DOHH2 (cell line): ENCODE results near the gene COL5A1.
"Not testable (repeated sequence)": the region's sequence is repeated elsewhere in the genome, so short reads cannot be mapped to it uniquely, and the experiment has no call there.

Experiments used
- H3F3A ChIP-seq: fragments of 200-600 bp; sonication (generic), shearing (Covaris generic); 2 replicates; pipeline ENCODE4 v1.6.0; 2016; ENCODE audit warnings: antibody characterized with exemption, mild to moderate bottlenecking; ENCODE audit not compliant: control insufficient read depth, insufficient read depth
- H3K27ac ChIP-seq: fragments of 200-600 bp; sonication (generic); 2 replicates; pipeline ENCODE4 v1.5.1; 2014; ENCODE audit warnings: low read depth, mild to moderate bottlenecking, low read length, moderate library complexity
- H3K27me3 ChIP-seq: fragments of 200-600 bp; sonication (generic); 2 replicates; pipeline ENCODE4 v1.6.1; 2014; ENCODE audit warnings: mild to moderate bottlenecking, low read length, mixed read lengths; ENCODE audit not compliant: control insufficient read depth
- H3K36me3 ChIP-seq: fragments of 200-600 bp; sonication (generic); 2 replicates; pipeline ENCODE4 v1.6.1; 2014; ENCODE audit warnings: mild to moderate bottlenecking, low read length, moderate library complexity, mixed read lengths; ENCODE audit not compliant: control insufficient read depth
- H3K4me1 ChIP-seq: fragments of 200-600 bp; sonication (generic); 2 replicates; pipeline ENCODE4 v1.6.1; 2014; ENCODE audit warnings: mild to moderate bottlenecking, low read length, mixed read lengths; ENCODE audit not compliant: control insufficient read depth
- H3K4me2 ChIP-seq: fragments of 200-600 bp; sonication (generic); 2 replicates; pipeline ENCODE4 v1.6.0; 2014; ENCODE audit warnings: mild to moderate bottlenecking, low read length, moderate library complexity
- H3K4me3 ChIP-seq: fragments of 200-600 bp; sonication (generic); 2 replicates; pipeline ENCODE4 v1.5.1; 2014; ENCODE audit warnings: mild to moderate bottlenecking, low read length, mixed read lengths
- H3K79me2 ChIP-seq: fragments of 200-600 bp; sonication (generic); 2 replicates; pipeline ENCODE4 v1.6.1; 2014; ENCODE audit warnings: mild to moderate bottlenecking, low read length, mixed read lengths; ENCODE audit not compliant: control insufficient read depth
- H3K9me2 ChIP-seq: fragments of 200-600 bp; sonication (generic); replicated peaks from 2 replicates; pipeline ENCODE4 v1.6.1; 2014; ENCODE audit warnings: mild to moderate bottlenecking, low read length, mixed read lengths; ENCODE audit not compliant: control insufficient read depth
- H3K9me3 ChIP-seq: fragments of 200-600 bp; sonication (generic); 2 replicates; pipeline ENCODE4 v1.6.1; 2014; ENCODE audit warnings: antibody characterized with exemption, low read length, mixed read lengths; ENCODE audit not compliant: control insufficient read depth, insufficient read depth
- H4K20me1 ChIP-seq: fragments of 200-600 bp; sonication (generic); 2 replicates; pipeline ENCODE4 v1.6.0; 2014; ENCODE audit warnings: low read depth, mild to moderate bottlenecking, antibody characterized with exemption, low read length, moderate library complexity; ENCODE audit not compliant: control insufficient read depth, insufficient read depth
- CTCF ChIP-seq: fragments of 200-600 bp; sonication (generic); IDR thresholded peaks from one replicate; pipeline ENCODE4 v1.5.1; 2014; ENCODE audit warnings: antibody characterized with exemption, mild to moderate bottlenecking, low read depth, low read length; ENCODE audit not compliant: poor library complexity, severe bottlenecking
- EZH2phosphoT487 ChIP-seq: fragments of 200-600 bp; sonication (generic); IDR thresholded peaks from 2 replicates; pipeline ENCODE4 v1.6.1; 2017; ENCODE audit warnings: borderline replicate concordance, mild to moderate bottlenecking, antibody characterized with exemption, low read length, moderate library complexity, mixed read lengths

Gene COL5A1

DNA sequence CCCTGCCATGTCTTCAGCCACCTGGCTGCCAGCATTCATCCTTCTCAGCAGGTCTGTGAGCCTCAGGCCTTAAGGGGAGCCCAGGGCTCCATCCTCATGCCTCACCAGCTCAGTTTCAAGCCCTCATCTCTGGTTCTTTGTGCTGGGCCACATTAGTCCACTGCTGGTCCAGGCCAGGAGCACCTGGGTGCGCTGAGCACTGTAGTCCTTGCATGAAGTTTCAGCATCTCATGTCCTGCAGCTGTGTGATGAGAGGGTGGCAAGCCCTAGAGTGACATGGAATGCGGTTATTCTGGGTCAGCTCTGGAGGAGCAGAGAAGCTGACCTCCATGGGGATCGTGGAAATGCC is 42.7 kb downstream of the COL5A1 start:
- H3K79me2 ChIP-seq, result no peaks in the 10 kb centered on the region
- no peaks in the 10 kb centered on the region; the same call in 1 of the 2 replicates for H3K9me3 ChIP-seq
- TF ChIP-seq CTCF (no peak), EZH2phosphoT487 (no peak)

GRCh38 chr9:134684941-134685340 is 43.3 kb downstream of the COL5A1 start:
- H3K4me2 ChIP-seq, H3F3A ChIP-seq, H3K36me3 ChIP-seq, H3K4me3 ChIP-seq, H3K27ac ChIP-seq, H4K20me1 ChIP-seq, H3K79me2 ChIP-seq, H3K4me1 ChIP-seq, H3K27me3 ChIP-seq, H3K9me3 ChIP-seq, H3K9me2 ChIP-seq: not testable (repeated sequence)

More for the DNA sequence above, 42.7 kb downstream of the COL5A1 start:
- H3K4me1 ChIP-seq, result no peaks in the 10 kb centered on the region
- no peak overlapping the region for H3K4me2 ChIP-seq
- no peaks in the 10 kb centered on the region for H3F3A ChIP-seq
- no peaks in the 10 kb centered on the region for H3K27me3 ChIP-seq
- H3K36me3 ChIP-seq, result no peaks in the 10 kb centered on the region
- H3K27ac ChIP-seq, result no peak overlapping the region
- no peaks in the 10 kb centered on the region for H4K20me1 ChIP-seq
- H3K9me2 ChIP-seq, result no peaks in the 10 kb centered on the region
- no peak overlapping the region for H3K4me3 ChIP-seq

GRCh38 chr9:134685784-134686183 is 44.2 kb downstream of the COL5A1 start:
- TF ChIP-seq CTCF (no peak), EZH2phosphoT487 (no peak)
- Histone ChIP-seq H3K27ac (no peak overlapping the region), H3K79me2 (no peaks in the 10 kb centered on the region), H3K36me3 (no peaks in the 10 kb centered on the region), H3K4me3 (no peak overlapping the region), H3F3A (no peaks in the 10 kb centered on the region), H3K9me2 (no peaks in the 10 kb centered on the region), H4K20me1 (no peaks in the 10 kb centered on the region), H3K4me2 (no peak overlapping the region), H3K9me3 (no peaks in the 10 kb centered on the region; the same call in 1 of the 2 replicates), H3K27me3 (no peaks in the 10 kb centered on the region), H3K4me1 (no peaks in the 10 kb centered on the region)

DNA sequence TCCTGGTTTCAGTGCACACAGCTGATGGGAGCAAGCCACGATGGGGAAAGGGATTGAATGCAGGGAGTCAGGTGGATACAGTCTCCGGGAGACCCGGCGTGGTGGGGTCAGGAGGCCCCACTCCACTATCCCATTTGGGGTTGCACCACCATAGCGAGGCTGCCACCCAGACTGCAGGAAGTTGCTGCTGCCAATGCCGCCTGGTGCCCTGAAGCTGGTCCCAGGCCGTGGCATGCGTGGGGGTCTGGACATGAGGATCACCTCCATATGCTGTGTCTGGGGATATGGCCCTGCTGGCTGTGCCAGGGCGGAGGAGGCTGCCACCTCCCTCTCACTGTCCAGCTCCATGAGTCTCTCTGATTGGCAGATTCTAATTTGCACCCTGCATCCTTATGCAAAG is 45.3 kb downstream of the COL5A1 start:
- no peaks in the 10 kb centered on the region; the same call in 1 of the 2 replicates for H3K9me3 ChIP-seq

More for the DNA sequence above, 45.3 kb downstream of the COL5A1 start:
- Histone ChIP-seq H3K27ac (no peak overlapping the region), H3F3A (no peaks in the 10 kb centered on the region), H4K20me1 (no peaks in the 10 kb centered on the region), H3K36me3 (no peaks in the 10 kb centered on the region), H3K4me2 (no peak overlapping the region), H3K9me2 (no peaks in the 10 kb centered on the region), H3K4me3 (no peak overlapping the region), H3K79me2 (no peaks in the 10 kb centered on the region), H3K4me1 (no peaks in the 10 kb centered on the region), H3K27me3 (no peaks in the 10 kb centered on the region)
- no peak for TF ChIP-seq CTCF
- no peak for TF ChIP-seq EZH2phosphoT487
